Adrenal gland (tissue), 5 donors: ENCODE results near the gene KDR.

ENCODE experiments used
- CTCF ChIP-seq, 6 experiments: fragments of 450-650 bp in 4 of 6; fragments of 200-600 bp in 2 of 6; sonication (generic) in 1 of 6; IDR thresholded peaks; 1 replicate in 5 of 6; 2 replicates in 1 of 6; pipeline versions ENCODE4 v1.5.1 to v1.8.0; 2016 to 2021; ENCODE audit warnings: antibody characterized with exemption in 6 of 6, mild to moderate bottlenecking in 2 of 6, moderate library complexity in 1 of 6
- POLR2A ChIP-seq, 2 donors: fragments of 450-650 bp; IDR thresholded peaks; one replicate each; pipeline ENCODE4 v1.6.1; 2017; ENCODE audit warnings: antibody characterized with exemption in 2 of 2, mild to moderate bottlenecking in 2 of 2, moderate library complexity in 1 of 2
- donor health status: DM: no; HTN: no; CAD: no.

- TF ChIP-seq CTCF (IDR thresholded peaks at IDR 0.05) (no peak), POLR2A (IDR thresholded peaks at IDR 0.05) (no peak)
Observed at GRCh38 chr4:55127521-55127920, 2.1 kb upstream of the KDR start.
